Esophagus squamous epithelium (tissue), 4 donors: ENCODE results near the gene CENPW.

Experiments used
- CTCF ChIP-seq, 6 experiments: fragments of 450-650 bp in 4 of 6; fragments of 200-600 bp in 2 of 6; sonication (generic) in 2 of 6; IDR thresholded peaks; one replicate each; pipeline ENCODE4 v1.5.1; 2016 to 2019; ENCODE audit warnings: antibody characterized with exemption in 6 of 6, mild to moderate bottlenecking in 4 of 6, moderate library complexity in 4 of 6
- POLR2A ChIP-seq, 4 donors: fragments of 450-650 bp; IDR thresholded peaks; one replicate each; pipeline ENCODE4 v1.6.1; 2017; ENCODE audit warnings: antibody characterized with exemption in 4 of 4, mild to moderate bottlenecking in 4 of 4, moderate library complexity in 3 of 4

GRCh38 chr6:126293891-126294524 is 45.9 kb upstream of the CENPW start:
- TF ChIP-seq CTCF (IDR thresholded peaks at IDR 0.05) (no peak), POLR2A (IDR thresholded peaks at IDR 0.05) (no peak)
